SK-N-SH (cell line): ENCODE measurements around the gene LEFTY1. TPM values are rescaled to one million over a fixed set of nuclear protein-coding genes. Genes with fewer than 3 reads are reported as not detected.

ENCODE experiments used
- CTCF ChIA-PET: fragments of 300-600, 350-600 bp; formaldehyde crosslinking; extraction: SDS; loops from one replicate; lab custom pipeline; 2021; lab: Yijun Ruan, JAX
- POLR2A ChIA-PET: fragments of 350-600 bp; sonication (Branson Sonifier 250); formaldehyde crosslinking; extraction: SDS; loops from one replicate; lab custom pipeline; 2020; ENCODE audit warnings: antibody characterized with exemption, inconsistent platforms; lab: Yijun Ruan, JAX
- DNase-seq: peaks from one replicate; pipeline ENCODE4 v3.0.0; 2012
- H2AFZ ChIP-seq: fragments of 200-600 bp; sonication (generic); 2 replicates; pipeline ENCODE4 v1.8.1; 2016; ENCODE audit warnings: antibody characterized with exemption, mild to moderate bottlenecking, low read depth
- H3F3A ChIP-seq: fragments of 200-600 bp; sonication (generic); replicated peaks from 2 replicates; pipeline ENCODE3; 2016; ENCODE audit warnings: antibody characterized with exemption, mild to moderate bottlenecking; ENCODE audit not compliant: insufficient read depth
- H3K27ac ChIP-seq, 2 experiments: fragments of 200-500 bp in 1 of 2; fragments of 200-600 bp in 1 of 2; sonication (Bioruptor generic) in 1 of 2; sonication (generic), shearing (Covaris generic) in 1 of 2; 2 replicates each; pipeline versions ENCODE4 v1.5.1 to v1.6.1; 2014 to 2016; ENCODE audit warnings: low read depth in 2 of 2, inconsistent platforms in 1 of 2, low read length in 1 of 2, mild to moderate bottlenecking in 1 of 2, mixed read lengths in 1 of 2
- H3K27me3 ChIP-seq: fragments of 200-600 bp; sonication (generic), shearing (Covaris generic); 2 replicates; pipeline ENCODE4 v1.6.1; 2016; ENCODE audit warnings: mixed run types; ENCODE audit not compliant: insufficient read depth
- H3K36me3 ChIP-seq, 2 experiments: fragments of 200-500 bp in 1 of 2; fragments of 200-600 bp in 1 of 2; sonication (Bioruptor generic) in 1 of 2; sonication (generic) in 1 of 2; replicated peaks in 1 of 2; 2 replicates each; pipeline versions ENCODE3 to v1.5.1; 2014 to 2016; ENCODE audit warnings: low read length in 1 of 2, mild to moderate bottlenecking in 1 of 2; ENCODE audit not compliant: insufficient read depth in 2 of 2, control insufficient read depth in 1 of 2
- H3K4me1 ChIP-seq, 2 experiments: fragments of 200-500 bp in 1 of 2; fragments of 200-600 bp in 1 of 2; sonication (Bioruptor generic) in 1 of 2; sonication (generic), shearing (Covaris generic) in 1 of 2; 2 replicates each; pipeline versions ENCODE4 v1.5.1 to v1.6.1; 2014 to 2016; ENCODE audit warnings: low read depth in 1 of 2, low read length in 1 of 2, mixed run types in 1 of 2; ENCODE audit not compliant: insufficient read depth in 2 of 2, control insufficient read depth in 1 of 2
- H3K4me2 ChIP-seq: fragments of 200-600 bp; sonication (generic), shearing (Covaris generic); 2 replicates; pipeline ENCODE4 v1.6.1; 2017; ENCODE audit warnings: mixed run types
- H3K4me3 ChIP-seq, 2 experiments: fragments of 200-500 bp in 1 of 2; fragments of 200-600 bp in 1 of 2; sonication (Bioruptor generic) in 1 of 2; sonication (generic), shearing (Covaris generic) in 1 of 2; 2 replicates each; pipeline versions ENCODE4 v1.5.1 to v1.8.1; 2014 to 2016; ENCODE audit warnings: low read depth in 2 of 2, inconsistent platforms in 1 of 2, low read length in 1 of 2, mild to moderate bottlenecking in 1 of 2, mixed read lengths in 1 of 2, moderate library complexity in 1 of 2
- H3K79me2 ChIP-seq: fragments of 200-600 bp; sonication (generic); 2 replicates; pipeline ENCODE4 v1.8.1; 2017; ENCODE audit warnings: mild to moderate bottlenecking; ENCODE audit not compliant: insufficient read depth
- H3K9ac ChIP-seq: fragments of 200-600 bp; sonication (generic); 2 replicates; pipeline ENCODE4 v1.6.1; 2017; ENCODE audit warnings: mixed run types
- H3K9me2 ChIP-seq: fragments of 200-600 bp; sonication (generic); 2 replicates; pipeline ENCODE4 v1.6.1; 2017; ENCODE audit warnings: mixed run types
- H3K9me3 ChIP-seq: fragments of 200-600 bp; sonication (generic); 2 replicates; pipeline ENCODE4 v1.6.1; 2017; ENCODE audit warnings: mixed run types, mild to moderate bottlenecking, moderate library complexity
- H4K20me1 ChIP-seq: fragments of 200-600 bp; sonication (generic); 2 replicates; pipeline ENCODE4 v1.6.1; 2017; ENCODE audit warnings: mild to moderate bottlenecking, mixed run types; ENCODE audit not compliant: insufficient read depth
- CHD2 ChIP-seq: fragments of 150-350 bp; IDR thresholded peaks from 2 replicates; pipeline ENCODE4 v1.6.1; 2018; ENCODE audit warnings: low read length; ENCODE audit not compliant: partially characterized antibody
- CTCF ChIP-seq: fragments of 200-600 bp; sonication (generic); IDR thresholded peaks from 2 replicates; pipeline ENCODE4 v1.6.1; 2017; ENCODE audit warnings: antibody characterized with exemption, mild to moderate bottlenecking, moderate library complexity
- ELF1 ChIP-seq: IDR thresholded peaks from 2 replicates; pipeline ENCODE4 v1.4.0; 2012
- EZH2phosphoT487 ChIP-seq: fragments of 200-600 bp; sonication (generic); IDR thresholded peaks from 2 replicates; pipeline ENCODE4 v1.6.1; 2017; ENCODE audit warnings: low read depth, mixed run types, mild to moderate bottlenecking, antibody characterized with exemption, moderate library complexity, borderline replicate concordance
- GATA2 ChIP-seq: sonication (generic); formaldehyde crosslinking; IDR thresholded peaks from 2 replicates; pipeline ENCODE4 v1.5.0; 2020; ENCODE audit warnings: mild to moderate bottlenecking, missing genetic modification reagents
- MAX ChIP-seq: IDR thresholded peaks from 2 replicates; pipeline ENCODE4 v1.4.0; 2012; ENCODE audit warnings: low read depth
- MEF2A ChIP-seq: IDR thresholded peaks from 2 replicates; pipeline ENCODE4 v1.4.0; 2012; ENCODE audit warnings: low read depth, borderline replicate concordance
- NRF1 ChIP-seq: IDR thresholded peaks from 2 replicates; pipeline ENCODE4 v1.6.1; 2012; ENCODE audit warnings: low read depth, mild to moderate bottlenecking, low read length
- PBX3 ChIP-seq: IDR thresholded peaks from 2 replicates; pipeline ENCODE4; 2012
- POLR2AphosphoS5 ChIP-seq: IDR thresholded peaks from 2 replicates; pipeline ENCODE4 v1.6.1; 2012; ENCODE audit warnings: low read depth, low read length
- REST ChIP-seq: IDR thresholded peaks from 2 replicates; pipeline ENCODE4 v1.6.1; 2012; ENCODE audit warnings: mild to moderate bottlenecking, low read depth, low read length, moderate library complexity
- RXRA ChIP-seq: IDR thresholded peaks from 2 replicates; pipeline ENCODE4 v1.4.0; 2012; ENCODE audit warnings: low read depth, mild to moderate bottlenecking, borderline replicate concordance
- SIN3A ChIP-seq: IDR thresholded peaks from 2 replicates; pipeline ENCODE4 v1.6.1; 2012; ENCODE audit warnings: low read depth, mild to moderate bottlenecking, low read length, moderate library complexity, borderline replicate concordance
- SMC3 ChIP-seq: IDR thresholded peaks from 2 replicates; pipeline ENCODE4 v1.6.1; 2012; ENCODE audit warnings: low read depth, low read length, improper control_type of control experiment
- TAF1 ChIP-seq: IDR thresholded peaks from 2 replicates; pipeline ENCODE4 v1.6.1; 2012; ENCODE audit warnings: low read depth, mild to moderate bottlenecking, low read length, moderate library complexity, borderline replicate concordance
- TCF12 ChIP-seq: IDR thresholded peaks from 2 replicates; pipeline ENCODE4 v1.4.0; 2012
- TEAD4 ChIP-seq: IDR thresholded peaks from 2 replicates; pipeline ENCODE4 v1.4.0; 2012; ENCODE audit warnings: mild to moderate bottlenecking, borderline replicate concordance; ENCODE audit not compliant: insufficient read depth
- USF2 ChIP-seq: fragments of 150-350 bp; IDR thresholded peaks from 2 replicates; pipeline ENCODE4 v1.6.1; 2017; ENCODE audit warnings: antibody characterized with exemption, low read length, low read depth, borderline replicate concordance
- WGBS: methylation state at CpG from one replicate; pipeline ENCODE4 v1.1.6; 2017; ENCODE audit warnings: low lambda C conversion rate; 5-methylcytosine and 5-hydroxymethylcytosine counted together
- polyA plus RNA-seq, 3 experiments: library from polyadenylated mRNA; depleted of rRNA; stranded (reverse); fragments of >200 nt; gene quantifications; 2 replicates each; pipeline ENCODE4 v1.2.3, GENCODE V29; 2012

Gene LEFTY1
- polyA plus RNA-seq, 1 of the 3 experiments (the other 2 are of a cell fraction): 0.07 TPM

- Histone ChIP-seq H3K27me3 (no peaks in the 10 kb centered on the region), H2AFZ (peak overlapping the region; percentile 98), H3K4me1 (peaks cover 0 to 34% of the 10 kb centered on the region in 2 experiments; a peak in 1 of 4 replicates), H3K9me3 (no peaks in the 10 kb centered on the region), H3K36me3 (no peaks in the 10 kb centered on the region), H3K4me3 (peak overlapping the region; percentile 78 to 89), H3K27ac (peak overlapping the region in 1 of 2 experiments; percentile 46; a peak in 1 of 4 replicates), H3K9ac (peak overlapping the region; percentile 85; the same call in 1 of the 2 replicates), H3F3A (peaks cover 4% of the 10 kb centered on the region)
- POLR2A ChIA-PET: interaction anchor here (1.1 kb wide), 1 partner anchor 104 kb away, joined by 3 read pairs; the partner anchor contains the start of gene SRP9
- peak; percentile 41 for DNase-seq
- no peak for TF ChIP-seq REST
- no peak for TF ChIP-seq POLR2AphosphoS5
- TF ChIP-seq TEAD4: no peak
- TF ChIP-seq MEF2A: no peak
- no peak for TF ChIP-seq USF2
- no peak for TF ChIP-seq CTCF
- TF ChIP-seq CHD2: no peak
- TF ChIP-seq GATA2 (CRISPR knock-in tag): no peak
- no peak for TF ChIP-seq MAX
- TF ChIP-seq TCF12: no peak
- TF ChIP-seq ELF1: no peak
- TF ChIP-seq NRF1: no peak
- TF ChIP-seq RXRA: no peak
- no peak for TF ChIP-seq SIN3A
- no peak for TF ChIP-seq EZH2phosphoT487
- TF ChIP-seq PBX3: no peak
- no peak for TF ChIP-seq SMC3
- TF ChIP-seq TAF1: no peak
- TF ChIP-seq, all 33 proteins: peak for 0
- H3K4me2 ChIP-seq: peak overlapping the region; percentile 94
- WGBS: 75% methylated on average over 23 of the region's 25 CpGs
- H3K79me2 ChIP-seq: peaks cover 7% of the 10 kb centered on the region; the same call in 1 of the 2 replicates
- CTCF ChIA-PET: interaction anchor here (0.7 to 3.9 kb wide), 10 partner anchors 13 to 406 kb away, joined by 3 to 21 read pairs (median 4); partner anchors contain the start of gene SRP9
- no peaks in the 10 kb centered on the region for H3K9me2 ChIP-seq
- H4K20me1 ChIP-seq: no peaks in the 10 kb centered on the region
Observed at GRCh38 chr1:225881081-225881958, 7.6 kb downstream of the LEFTY1 start.
